Measurements from ENCODE around the gene MYOF. TPM values are rescaled to one million over a fixed set of nuclear protein-coding genes. Genes with fewer than 3 reads are reported as not detected.

MYOF gene
- total and polyA plus RNA-seq, 2 experiments from 2014 or later: 101 to 261 TPM

GRCh38 chr10:93337309-93337721, 144.8 kb downstream of the MYOF start:
- DNase-seq: peak; percentile 55
- Histone ChIP-seq H3F3A (ENCODE audit: insufficient read depth) (peaks cover 51% of the 10 kb centered on the region), H3K4me1 (ENCODE audit: insufficient read depth) (peaks cover 7% of the 10 kb centered on the region), H3K27ac (peak overlapping the region; percentile 34), H3K4me2 (ENCODE audit: unreplicated experiment) (no peak overlapping the region), H3K9ac (0 out of 2 replicates have a peak overlapping the region, but pooled peaks have one; percentile 17), H3K9me2 (ENCODE audit: insufficient read depth) (no peaks in the 10 kb centered on the region), H3K36me3 (ENCODE audit: low read depth) (peaks cover 84% of the 10 kb centered on the region), H3K79me2 (ENCODE audit: insufficient read depth) (no peaks in the 10 kb centered on the region), H3K9me3 (ENCODE audit: low read depth) (no peaks in the 10 kb centered on the region), H3K27me3 (replicated peaks; ENCODE audit: insufficient read depth) (no peaks in the 10 kb centered on the region), H2AFZ (no peak overlapping the region), H4K20me1 (ENCODE audit: insufficient read depth) (no peaks in the 10 kb centered on the region), H3K4me3 (no peak overlapping the region)
- in situ Hi-C loops (cut with MboI): no loop called here
- TF ChIP-seq EZH2 (IDR thresholded peaks at IDR 0.05; ENCODE audit: insufficient read depth, poor library complexity, severe bottlenecking) (no peak), EZH2phosphoT487 (IDR thresholded peaks at IDR 0.05; ENCODE audit: insufficient read depth, low read depth) (no peak)
- whole genome bisulfite sequencing, 2 experiments (ENCODE audit: low coverage in 1 of 2, low lambda C conversion rate in 2 of 2, missing lambda C conversion rate in 2 of 2): 39 to 50% methylated on average over 7 of the region's 7 CpGs

- in situ Hi-C loops (cut with MboI): no loop called here
- H2AFZ ChIP-seq: no peak overlapping the region
- H3K9ac ChIP-seq: no peak overlapping the region
- H3K9me2 ChIP-seq (ENCODE audit: insufficient read depth): no peaks in the 10 kb centered on the region
- no peaks in the 10 kb centered on the region for H3K27me3 ChIP-seq (replicated peaks; ENCODE audit: insufficient read depth)
- H3K4me3 ChIP-seq: no peak overlapping the region
- no peaks in the 10 kb centered on the region for H3K79me2 ChIP-seq (ENCODE audit: insufficient read depth)
- H4K20me1 ChIP-seq (ENCODE audit: insufficient read depth): no peaks in the 10 kb centered on the region
- TF ChIP-seq EZH2 (IDR thresholded peaks at IDR 0.05; ENCODE audit: insufficient read depth, poor library complexity, severe bottlenecking) (no peak), EZH2phosphoT487 (IDR thresholded peaks at IDR 0.05; ENCODE audit: insufficient read depth, low read depth) (no peak)
- peaks cover 47% of the 10 kb centered on the region for H3F3A ChIP-seq (ENCODE audit: insufficient read depth)
- DNase-seq: no peak
- 97 to 100% methylated on average over 1 of the region's 1 CpG for WGBS, 2 experiments (ENCODE audit: low coverage in 1 of 2, low lambda C conversion rate in 2 of 2, missing lambda C conversion rate in 2 of 2)
- peaks cover 84% of the 10 kb centered on the region for H3K36me3 ChIP-seq (ENCODE audit: low read depth)
- peak overlapping the region; percentile 34 for H3K27ac ChIP-seq
- peaks cover 7% of the 10 kb centered on the region for H3K4me1 ChIP-seq (ENCODE audit: insufficient read depth)
- no peaks in the 10 kb centered on the region for H3K9me3 ChIP-seq (ENCODE audit: low read depth)
- H3K4me2 ChIP-seq (ENCODE audit: unreplicated experiment): no peak overlapping the region
Measured at GRCh38 chr10:93336678-93337077, 145.5 kb downstream of the MYOF start.

GRCh38 chr10:93336110-93336509, 146.0 kb downstream of the MYOF start:
- Histone ChIP-seq H3K79me2 (ENCODE audit: insufficient read depth) (no peaks in the 10 kb centered on the region), H4K20me1 (ENCODE audit: insufficient read depth) (no peaks in the 10 kb centered on the region), H3K36me3 (ENCODE audit: low read depth) (peaks cover 86% of the 10 kb centered on the region), H3K4me1 (ENCODE audit: insufficient read depth) (peaks cover 7% of the 10 kb centered on the region), H3K27ac (no peak overlapping the region), H3K9me3 (ENCODE audit: low read depth) (no peaks in the 10 kb centered on the region), H3K9ac (no peak overlapping the region), H3K4me3 (no peak overlapping the region), H3K4me2 (ENCODE audit: unreplicated experiment) (no peak overlapping the region), H3K9me2 (ENCODE audit: insufficient read depth) (no peaks in the 10 kb centered on the region), H3K27me3 (replicated peaks; ENCODE audit: insufficient read depth) (no peaks in the 10 kb centered on the region), H2AFZ (no peak overlapping the region), H3F3A (ENCODE audit: insufficient read depth) (peaks cover 47% of the 10 kb centered on the region)
- no peak for DNase-seq
- WGBS, 2 experiments (ENCODE audit: low coverage in 1 of 2, low lambda C conversion rate in 2 of 2, missing lambda C conversion rate in 2 of 2): 95% methylated on average over 6 of the region's 6 CpGs
- in situ Hi-C loops (cut with MboI): no loop called here
- no peak for TF ChIP-seq EZH2 (IDR thresholded peaks at IDR 0.05; ENCODE audit: insufficient read depth, poor library complexity, severe bottlenecking)

- Histone ChIP-seq H2AFZ (no peak overlapping the region), H3K9ac (peak overlapping the region; percentile 41), H3F3A (ENCODE audit: insufficient read depth) (peaks cover 47% of the 10 kb centered on the region), H3K9me2 (ENCODE audit: insufficient read depth) (no peaks in the 10 kb centered on the region), H3K9me3 (ENCODE audit: low read depth) (no peaks in the 10 kb centered on the region), H3K79me2 (ENCODE audit: insufficient read depth) (no peaks in the 10 kb centered on the region), H3K4me1 (ENCODE audit: insufficient read depth) (peaks cover 7% of the 10 kb centered on the region), H3K27me3 (replicated peaks; ENCODE audit: insufficient read depth) (no peaks in the 10 kb centered on the region), H3K36me3 (ENCODE audit: low read depth) (peaks cover 86% of the 10 kb centered on the region), H3K27ac (peak overlapping the region; percentile 56), H3K4me3 (no peak overlapping the region), H4K20me1 (ENCODE audit: insufficient read depth) (no peaks in the 10 kb centered on the region), H3K4me2 (ENCODE audit: unreplicated experiment) (no peak overlapping the region)
- WGBS, 2 experiments (ENCODE audit: low coverage in 1 of 2, low lambda C conversion rate in 2 of 2, missing lambda C conversion rate in 2 of 2): 69 to 71% methylated on average over 9 of the region's 9 CpGs
- DNase-seq: peak; percentile 73
- TF ChIP-seq EZH2phosphoT487 (IDR thresholded peaks at IDR 0.05; ENCODE audit: insufficient read depth, low read depth) (no peak), EZH2 (IDR thresholded peaks at IDR 0.05; ENCODE audit: insufficient read depth, poor library complexity, severe bottlenecking) (no peak)
- in situ Hi-C loops (cut with MboI): no loop called here
Measured at GRCh38 chr10:93334901-93335327, 147.2 kb downstream of the MYOF start.

- no peak for TF ChIP-seq EZH2phosphoT487 (IDR thresholded peaks at IDR 0.05; ENCODE audit: insufficient read depth, low read depth)
- TF ChIP-seq EZH2 (IDR thresholded peaks at IDR 0.05; ENCODE audit: insufficient read depth, poor library complexity, severe bottlenecking): no peak
- H3K36me3 ChIP-seq (ENCODE audit: low read depth): peaks cover 91% of the 10 kb centered on the region
- no peaks in the 10 kb centered on the region for H3K9me2 ChIP-seq (ENCODE audit: insufficient read depth)
- in situ Hi-C loops (cut with MboI): no loop called here
- peak overlapping the region; percentile 41 for H3K9ac ChIP-seq
- H3K27me3 ChIP-seq (replicated peaks; ENCODE audit: insufficient read depth): no peaks in the 10 kb centered on the region
- H3K9me3 ChIP-seq (ENCODE audit: low read depth): no peaks in the 10 kb centered on the region
- WGBS, 2 experiments (ENCODE audit: low coverage in 1 of 2, low lambda C conversion rate in 2 of 2, missing lambda C conversion rate in 2 of 2): 93 to 95% methylated on average over 3 of the region's 3 CpGs
- H3K79me2 ChIP-seq (ENCODE audit: insufficient read depth): no peaks in the 10 kb centered on the region
- no peaks in the 10 kb centered on the region for H4K20me1 ChIP-seq (ENCODE audit: insufficient read depth)
- H3F3A ChIP-seq (ENCODE audit: insufficient read depth): peaks cover 44% of the 10 kb centered on the region
- peak overlapping the region; percentile 56 for H3K27ac ChIP-seq
- H3K4me2 ChIP-seq (ENCODE audit: unreplicated experiment): no peak overlapping the region
- H2AFZ ChIP-seq: no peak overlapping the region
- no peak for DNase-seq
- peaks cover 7% of the 10 kb centered on the region for H3K4me1 ChIP-seq (ENCODE audit: insufficient read depth)
- no peak overlapping the region for H3K4me3 ChIP-seq
Measured at GRCh38 chr10:93334181-93334580, 148.0 kb downstream of the MYOF start.
